Measurements from ENCODE around the gene OR11G2. TPM values are rescaled to one million over a fixed set of nuclear protein-coding genes. Genes with fewer than 3 reads are reported as not detected.
"Not testable (repeated sequence)": the region's sequence is repeated elsewhere in the genome, so short reads cannot be mapped to it uniquely, and the experiment has no call there.

OR11G2 gene
- total RNA-seq, 1 donor from 2014 or later, result not detected

DNA sequence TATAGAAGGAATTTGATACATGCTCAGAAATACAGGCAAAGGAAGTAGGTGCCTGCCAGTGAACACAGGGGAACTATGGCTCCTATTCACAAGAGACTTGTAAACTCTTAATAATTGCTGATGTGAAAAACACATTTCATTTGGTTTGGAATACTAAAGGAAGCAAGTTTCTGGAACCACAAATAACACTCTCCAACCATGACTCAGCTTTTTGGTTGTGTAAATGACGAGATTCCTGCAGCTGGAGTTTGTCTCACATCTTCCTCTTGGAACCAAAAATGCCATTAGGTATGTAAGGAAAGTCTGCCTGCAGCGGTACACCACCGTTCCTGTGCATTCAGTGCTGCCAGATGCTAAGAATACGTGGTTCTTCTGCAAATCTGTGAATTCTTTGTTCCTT, 28.3 kb downstream of the OR11G2 start:
- intact Hi-C loops (cut with micrococcal nuclease), result no loop called here

- intact Hi-C loops (cut with micrococcal nuclease), result no loop called here
Observed at GRCh38 chr14:20223410-20223809, 32.7 kb downstream of the OR11G2 start, which contains the start of gene OR11H6. Gene OR11H6, plus strand, starts transcription at chr14:20223710. Its CDS starts 0 bp downstream, at chr14:20223710.

DNA sequence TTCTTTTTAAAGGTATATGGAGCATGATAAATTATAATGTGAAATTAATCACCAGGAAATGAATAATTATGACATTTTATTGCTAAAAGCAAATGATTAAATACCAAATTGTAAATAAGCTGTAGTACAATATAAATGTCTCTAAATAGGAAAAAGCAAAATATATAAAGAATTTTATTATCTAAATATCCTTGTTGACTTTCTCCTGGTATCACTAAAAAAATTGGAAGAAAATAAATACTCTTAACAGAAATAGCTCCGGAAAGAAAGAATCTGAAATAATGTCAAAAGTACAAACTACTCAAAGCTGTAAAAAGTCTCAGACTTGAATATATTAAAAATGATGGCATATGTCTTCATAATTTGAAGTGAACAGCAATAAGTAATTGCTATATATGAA, 38.0 kb downstream of the OR11G2 start, which contains the start of gene OR11H7:
Gene OR11H7, plus strand, starts transcription at position 301 of the 400 bp plus-strand sequence.
- intact Hi-C loops (cut with micrococcal nuclease), result no loop called here

- intact Hi-C loops (cut with micrococcal nuclease), result not testable (repeated sequence)
Observed at GRCh38 chr14:20235415-20235814, 44.7 kb downstream of the OR11G2 start.

GRCh38 chr14:20247646-20248246, 57.0 kb downstream of the OR11G2 start:
- intact Hi-C loops (cut with micrococcal nuclease), result no loop called here

Other genes with a start within 250 kb of the OR11G2 start
- gene OR4K15, start 215.3 kb upstream of the OR11G2 start, total RNA-seq, result not detected in 2 replicates
- gene OR4Q2, start 188.7 kb upstream of the OR11G2 start, total RNA-seq, result not detected in 2 replicates
- gene OR4K14, start 171.6 kb upstream of the OR11G2 start, total RNA-seq, result not detected in 2 replicates
- not detected in 2 replicates for gene OR4K13, start 154.9 kb upstream of the OR11G2 start, total RNA-seq
- gene OR4L1, start 130.9 kb upstream of the OR11G2 start, total RNA-seq, result not detected in 2 replicates
- not detected in 2 replicates for gene OR4K17, start 80.2 kb upstream of the OR11G2 start, total RNA-seq
- not detected in 2 replicates for gene OR4N5, start 52.1 kb upstream of the OR11G2 start, total RNA-seq
- gene OR11H6, start 32.8 kb downstream of the OR11G2 start, total RNA-seq, result not detected in 2 replicates
- not detected in 2 replicates for gene OR11H7, start 38.1 kb downstream of the OR11G2 start, total RNA-seq
- gene OR11H4, start 48.4 kb downstream of the OR11G2 start, total RNA-seq, result not detected in 2 replicates
- gene TTC5, start 115.1 kb downstream of the OR11G2 start, total RNA-seq, result 20.8 and 25.5 TPM in 2 replicates
- gene CCNB1IP1, start 142.4 kb downstream of the OR11G2 start, total RNA-seq, result 24.0 and 24.5 TPM in 2 replicates
- 23.2 and 29.8 TPM in 2 replicates for gene PARP2, start 152.7 kb downstream of the OR11G2 start, total RNA-seq
- 43.3 and 45.9 TPM in 2 replicates for gene TEP1, start 222.6 kb downstream of the OR11G2 start, total RNA-seq
- gene KLHL33, start 245.3 kb downstream of the OR11G2 start, total RNA-seq, result 0.07 TPM in 1 of 2 replicates, not detected in the other